CD4-positive, alpha-beta T cell treated with Interleukin-10 for 1 hour (primary cell): ENCODE measurements around the gene KRT74.

Experiments
- DNase-seq: peaks from one replicate; pipeline ENCODE4 v3.0.0-alpha.2; 2020

KRT74 gene

GRCh38 chr12:52534482-52534881, 39.2 kb downstream of the KRT74 start:
- DNase-seq: no peak

DNA sequence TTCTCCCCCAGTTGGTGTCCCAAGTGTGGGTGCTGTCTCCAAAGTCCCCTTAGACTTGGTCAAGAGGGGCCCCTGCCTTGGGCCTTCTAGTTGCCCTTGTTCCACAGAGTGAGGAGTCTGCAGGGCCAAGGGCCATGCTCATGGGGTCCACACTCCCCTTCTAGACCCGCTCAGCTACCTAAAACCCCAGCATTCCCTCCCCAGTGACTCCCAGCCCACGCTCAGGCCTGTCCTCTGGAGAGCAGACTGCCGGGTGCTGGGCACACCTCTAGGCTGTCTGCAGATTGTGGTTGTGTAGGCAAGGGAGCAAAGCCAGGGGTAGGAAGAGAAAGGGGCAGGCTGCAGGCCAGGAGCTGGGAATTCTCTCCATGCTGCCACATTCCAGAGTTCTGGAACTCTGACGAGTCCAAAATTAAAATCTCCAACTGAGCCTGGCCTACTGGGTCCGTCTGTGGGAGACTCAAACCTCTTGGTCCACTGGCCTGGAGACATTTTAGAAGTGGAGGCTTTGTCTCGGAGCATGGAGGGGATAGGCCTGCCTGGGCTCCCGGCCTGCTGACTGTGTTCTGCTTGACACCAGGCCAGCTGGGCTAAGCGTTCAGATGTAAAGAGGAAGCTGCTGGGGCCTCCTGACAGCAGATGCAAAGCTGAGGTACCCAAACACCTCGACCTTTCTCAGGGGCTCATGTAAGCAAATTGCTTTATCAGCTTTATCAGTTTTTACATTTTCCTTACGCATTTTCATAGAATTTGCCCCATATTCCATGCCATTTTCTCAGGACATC, 39.8 kb downstream of the KRT74 start:
- no peak for DNase-seq

DNA sequence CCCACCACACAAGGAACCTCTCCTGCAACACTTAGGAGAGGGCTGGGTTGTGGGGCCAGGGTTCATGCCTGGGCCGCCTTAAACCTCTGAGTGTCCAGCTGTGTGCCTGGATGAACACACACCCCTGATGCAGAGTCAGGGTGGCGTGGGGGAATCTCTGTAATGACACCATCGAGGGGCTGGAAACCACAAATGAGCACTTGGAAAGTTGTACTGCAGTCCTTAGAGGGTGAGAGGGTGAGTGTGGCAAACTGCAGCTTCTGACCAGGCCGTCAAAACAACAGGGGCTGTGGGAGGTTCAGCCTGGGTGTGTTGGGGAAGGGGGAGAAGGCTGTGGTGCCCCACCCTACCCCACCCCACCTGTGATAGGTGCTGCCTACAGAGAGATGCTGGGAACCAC, 41.0 kb downstream of the KRT74 start:
- no peak for DNase-seq

DNA sequence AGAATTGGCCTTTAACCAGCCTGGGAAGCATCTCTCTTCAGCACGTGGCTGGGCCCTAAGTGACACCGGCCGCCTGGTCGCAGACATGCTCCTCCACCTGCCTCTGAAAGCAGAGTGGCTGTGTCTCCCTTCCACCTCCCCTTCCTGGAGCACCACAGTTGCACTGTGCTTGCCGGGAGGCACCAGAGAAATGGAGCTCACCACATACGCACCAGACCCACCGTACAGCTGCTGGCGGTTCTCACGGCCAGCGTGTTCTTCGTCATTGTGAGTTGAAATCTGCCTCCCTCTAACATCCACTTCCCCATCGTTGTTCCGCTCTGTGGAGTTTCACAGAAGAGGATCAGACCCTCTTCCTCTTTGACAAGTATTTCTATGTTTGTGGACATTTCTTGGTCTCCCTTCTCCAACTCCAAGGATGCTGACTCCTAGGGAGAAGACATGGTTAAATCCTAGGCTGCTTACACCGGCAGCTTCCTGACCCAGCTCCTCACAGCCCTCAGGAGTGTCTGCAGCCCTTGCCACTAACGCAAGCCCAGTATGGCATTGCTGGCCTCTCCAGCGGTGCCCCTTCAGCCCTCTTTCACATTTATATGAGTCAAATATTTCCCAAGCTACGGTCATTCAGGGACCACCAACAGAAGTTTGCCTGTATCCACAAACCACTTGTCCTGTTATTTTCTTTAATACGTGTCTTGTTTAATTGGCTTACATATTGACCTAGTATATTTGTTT, 41.9 kb downstream of the KRT74 start:
- no peak for DNase-seq

- DNase-seq: no peak
Observed at GRCh38 chr12:52530905-52531304, 42.7 kb downstream of the KRT74 start.

DNA sequence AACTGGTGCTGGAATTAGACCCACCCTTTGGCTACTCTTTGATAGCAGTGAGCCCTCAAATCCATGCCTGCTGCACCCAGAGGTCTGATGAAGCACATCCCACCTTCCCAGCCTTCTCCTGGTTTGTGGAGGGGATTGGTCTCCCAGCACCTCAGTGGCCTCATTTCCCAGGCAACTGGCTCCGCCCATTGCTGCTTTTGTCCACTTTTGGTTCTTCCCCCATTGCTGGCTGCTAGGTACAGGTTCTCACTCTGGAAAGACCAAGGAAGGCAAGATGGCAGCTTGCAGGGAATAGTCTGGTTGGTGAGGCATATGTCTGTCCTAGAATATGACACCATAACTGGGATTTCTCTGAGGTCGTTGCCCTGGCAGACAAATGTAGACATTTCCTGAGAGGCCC, 43.3 kb downstream of the KRT74 start:
- DNase-seq: no peak

DNA sequence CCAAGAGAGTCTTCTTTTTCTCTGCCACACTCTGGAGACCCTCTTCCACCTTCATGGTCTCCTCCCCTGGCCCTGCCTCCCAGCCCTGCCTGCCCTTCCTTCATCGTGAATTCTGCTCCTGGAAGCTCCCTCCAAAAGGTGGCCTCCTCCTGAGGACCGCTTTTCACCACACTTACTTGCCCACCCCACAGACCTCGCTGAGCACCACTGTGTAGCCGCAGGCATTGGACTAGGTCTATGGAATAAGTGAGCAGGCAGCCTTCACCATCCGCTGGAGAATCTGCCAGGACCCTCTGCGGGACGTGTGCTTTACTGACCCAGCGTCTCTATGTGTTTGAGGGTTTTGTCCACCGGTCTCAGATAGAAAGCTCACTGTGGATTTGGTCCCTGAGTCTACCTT, 43.8 kb downstream of the KRT74 start:
- no peak for DNase-seq

DNA sequence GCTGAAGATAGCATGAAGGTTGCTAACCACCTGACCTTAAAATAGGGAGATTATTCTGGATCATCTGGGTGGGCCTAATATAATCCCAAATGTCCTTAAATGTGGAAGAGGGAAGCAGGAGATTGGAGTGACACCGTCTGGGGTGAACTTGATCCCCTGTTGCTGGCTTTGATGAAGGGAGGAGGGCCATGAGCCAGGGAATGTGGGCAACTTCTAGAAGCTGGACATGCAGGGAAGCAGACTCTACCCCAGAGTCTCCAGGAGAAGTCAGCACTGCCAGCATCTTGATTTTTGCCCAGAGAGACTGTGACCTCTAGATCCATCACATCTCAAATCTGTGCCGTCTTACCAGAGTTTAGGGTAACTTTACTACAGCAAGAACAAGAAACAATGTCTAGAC, 44.2 kb downstream of the KRT74 start:
- DNase-seq: no peak

DNA sequence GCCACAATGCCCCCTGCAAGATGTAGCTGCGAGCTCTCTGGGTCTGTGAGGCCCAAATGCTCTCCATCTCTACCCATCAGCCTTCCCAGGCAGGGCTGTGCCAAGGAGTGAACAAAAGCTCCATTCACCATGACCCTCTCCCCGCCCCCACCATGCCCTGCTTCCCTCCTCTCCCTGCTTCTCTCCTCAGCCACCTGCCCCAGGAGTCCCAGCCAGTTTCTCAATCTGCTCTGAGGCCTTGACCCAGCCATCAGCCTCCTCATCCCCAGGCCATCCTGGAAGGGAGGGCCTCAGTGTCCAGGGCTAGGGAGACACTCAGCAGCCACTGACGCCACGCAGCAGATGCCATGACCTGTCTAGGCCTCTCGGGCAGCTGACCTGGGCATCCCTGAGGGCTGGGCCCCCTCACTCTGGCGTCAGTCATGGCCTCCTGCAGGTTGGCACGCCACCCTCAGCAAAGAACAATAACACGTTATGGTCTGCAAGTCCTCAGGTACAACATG, 45.0 kb downstream of the KRT74 start:
- DNase-seq: no peak

DNA sequence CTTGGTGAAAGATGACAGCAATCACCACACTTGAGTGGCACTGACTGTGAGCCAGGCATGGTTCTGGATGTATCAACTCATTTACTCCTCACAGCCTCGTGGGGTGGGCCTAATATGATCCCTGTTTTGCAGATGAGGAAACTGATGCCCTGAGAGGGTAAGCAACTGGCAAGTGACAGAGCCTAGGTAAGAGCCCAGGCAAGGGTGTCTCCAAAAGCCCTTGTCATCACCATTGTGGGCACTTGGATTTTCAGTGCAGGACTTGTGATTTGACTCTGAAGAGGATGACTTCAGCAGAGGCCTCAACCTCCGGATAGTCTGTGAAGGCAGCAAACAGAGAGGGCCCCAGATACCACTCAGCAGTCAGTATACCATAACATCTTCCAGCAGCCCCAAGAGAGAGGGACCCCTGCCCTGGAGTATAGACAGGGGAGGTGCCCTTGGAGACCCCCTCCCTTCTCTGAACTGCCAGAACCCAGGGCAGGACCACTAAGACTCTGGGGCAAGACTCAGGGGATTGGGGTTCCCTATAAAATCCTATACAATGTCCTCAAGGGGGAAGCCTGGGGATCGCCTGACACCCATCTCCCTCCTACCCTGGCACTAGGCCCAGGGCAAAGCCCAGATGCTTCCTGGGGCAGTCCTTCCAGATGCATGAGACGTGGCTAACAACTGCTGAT, 46.4 kb downstream of the KRT74 start:
- no peak for DNase-seq

DNA sequence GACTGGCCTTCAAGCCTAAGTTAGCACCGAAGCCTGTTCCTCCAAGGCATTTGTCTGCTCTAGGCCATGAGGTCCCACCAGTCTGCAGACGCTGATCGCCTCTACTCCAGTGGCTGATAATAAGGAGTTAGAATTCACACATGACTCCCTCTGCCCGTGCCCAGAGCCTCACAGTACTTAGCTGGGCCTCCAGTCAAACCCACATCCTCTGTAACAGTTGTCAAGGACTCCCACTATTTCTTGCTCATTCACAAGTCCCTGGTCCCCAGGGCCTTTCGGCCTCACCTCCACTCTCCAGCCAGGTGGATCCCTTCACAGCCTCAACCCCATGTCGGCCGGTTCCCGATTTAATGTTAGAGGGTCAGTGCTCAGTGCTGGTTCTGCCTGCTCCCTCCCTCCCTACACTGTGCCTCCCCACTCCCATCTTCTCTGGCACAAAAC, 47.1 kb downstream of the KRT74 start:
- peak; percentile 12 for DNase-seq

DNA sequence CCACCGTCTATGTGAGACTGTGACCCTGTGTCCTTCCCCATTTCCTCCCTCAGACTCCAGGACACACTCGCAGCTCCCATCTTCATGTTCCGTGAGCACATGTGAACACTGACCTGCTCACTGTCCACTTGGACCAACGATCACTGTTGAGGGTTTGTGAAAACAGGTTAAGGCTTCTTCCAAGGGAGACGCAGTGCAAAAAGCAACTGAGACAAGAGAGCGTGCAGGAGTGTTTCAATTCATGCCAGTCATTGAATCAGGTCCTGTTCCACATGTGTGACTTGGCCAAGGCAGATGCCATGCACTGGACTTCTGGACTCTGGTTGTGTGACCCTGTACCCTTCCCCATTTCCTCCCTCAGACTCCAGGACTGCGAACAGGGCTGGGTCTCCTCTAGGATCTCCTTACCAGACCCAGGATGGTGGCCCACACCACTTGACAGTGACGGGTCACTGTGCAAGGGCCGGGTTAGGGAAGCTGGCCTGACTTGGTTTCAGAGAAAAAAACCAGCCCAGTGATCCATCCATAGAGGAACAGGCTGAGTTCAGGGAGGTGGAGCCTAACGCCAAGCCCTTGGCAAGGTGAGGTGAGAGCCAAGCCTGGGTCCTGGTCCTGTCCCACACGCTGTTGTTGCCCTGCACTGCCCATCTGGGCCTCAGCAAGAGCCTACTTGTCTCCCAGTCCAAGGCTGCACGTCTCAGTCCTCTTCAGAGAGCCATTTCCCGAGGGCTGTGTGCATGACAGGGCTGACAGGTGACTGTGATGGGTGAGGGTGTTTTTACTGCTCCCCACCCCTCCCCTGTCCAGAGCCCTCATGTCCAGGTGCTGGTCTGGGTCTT, 47.8 kb downstream of the KRT74 start:
- no peak for DNase-seq

GRCh38 chr12:52524898-52525591, 48.6 kb downstream of the KRT74 start:
- DNase-seq: no peak

GRCh38 chr12:52524241-52524897, 49.3 kb downstream of the KRT74 start:
- no peak for DNase-seq

DNA sequence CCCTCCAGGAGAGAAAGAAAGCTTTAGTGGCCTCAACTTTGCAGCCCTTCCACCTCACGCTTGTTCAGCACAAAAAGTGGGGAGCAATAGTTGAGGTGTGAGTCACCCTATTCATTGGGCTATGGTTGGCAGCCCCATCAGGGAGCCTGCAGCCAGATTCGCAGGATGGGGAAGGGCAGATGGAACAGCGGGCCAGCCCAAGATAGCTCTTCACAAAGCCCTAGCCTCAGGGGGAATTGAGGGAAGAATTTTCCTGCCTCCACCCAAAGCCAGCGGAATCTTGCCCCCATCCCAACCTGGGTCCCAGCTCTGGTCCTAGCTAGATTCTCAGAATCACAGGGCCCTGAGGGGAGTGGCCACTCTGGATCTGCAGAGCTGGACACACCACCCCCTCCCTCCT, 49.8 kb downstream of the KRT74 start:
- DNase-seq: no peak

GRCh38 chr12:52522346-52523011, 51.2 kb downstream of the KRT74 start:
- DNase-seq: no peak

- no peak for DNase-seq
Observed at GRCh38 chr12:52521568-52522266, 51.9 kb downstream of the KRT74 start.

DNA sequence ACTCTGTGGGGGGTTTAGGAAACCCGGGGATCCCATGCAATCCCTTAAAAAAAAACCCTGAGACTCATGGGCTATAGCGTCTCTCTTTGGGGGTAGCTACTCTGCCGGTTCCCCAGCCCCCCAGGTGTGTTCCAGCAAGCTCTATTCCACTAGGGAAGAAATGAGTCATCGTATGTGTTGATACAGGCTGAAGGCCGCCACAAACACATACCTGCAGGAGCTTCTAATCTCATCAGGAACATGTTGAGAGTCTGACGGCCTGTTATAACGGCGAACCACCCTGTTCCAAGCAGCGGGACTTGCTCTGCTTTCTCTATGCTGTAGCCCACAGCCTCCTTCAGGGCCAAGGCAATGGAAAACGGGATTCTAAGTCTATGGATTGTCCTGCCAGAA, 52.5 kb downstream of the KRT74 start:
- no peak for DNase-seq

GRCh38 chr12:52519826-52520662, 53.6 kb downstream of the KRT74 start, which contains the start of gene KRT5:
Gene KRT5 (minus strand): TSS chr12:52520394. CDS start chr12:52520296, 98 bp downstream.
- DNase-seq: no peak
